Astrocyte of the cerebellum (primary cell): Measurements from ENCODE around the gene NUDT1.

ENCODE experiments used
- DNase-seq: peaks from one replicate; pipeline ENCODE4 v3.0.0-alpha.2; 2011; ENCODE audit warnings: low read depth
- H3K4me3 ChIP-seq: 2 replicates; pipeline ENCODE4 v1.5.1; 2011; ENCODE audit warnings: mild to moderate bottlenecking, low read depth, low read length, moderate library complexity
- in situ Hi-C: cut with HindIII; loops from 2 replicates; pipeline ENCODE4 v1.10.0; 2017; ENCODE audit warnings: low sequenced_read_pairs
- TF ChIP-seq, protein P1 (sequence below): IDR thresholded peaks from 2 replicates; pipeline ENCODE4 v1.5.1; 2012; ENCODE audit warnings: low read length, low read depth, moderate library complexity, mild to moderate bottlenecking; ENCODE audit errors: missing control alignments

The NUDT1 gene

GRCh38 chr7:2287745-2288144 is 45.7 kb downstream of the NUDT1 start:
- H3K4me3 ChIP-seq: no peak overlapping the region
- DNase-seq: no peak
- TF ChIP-seq, protein P1, sequence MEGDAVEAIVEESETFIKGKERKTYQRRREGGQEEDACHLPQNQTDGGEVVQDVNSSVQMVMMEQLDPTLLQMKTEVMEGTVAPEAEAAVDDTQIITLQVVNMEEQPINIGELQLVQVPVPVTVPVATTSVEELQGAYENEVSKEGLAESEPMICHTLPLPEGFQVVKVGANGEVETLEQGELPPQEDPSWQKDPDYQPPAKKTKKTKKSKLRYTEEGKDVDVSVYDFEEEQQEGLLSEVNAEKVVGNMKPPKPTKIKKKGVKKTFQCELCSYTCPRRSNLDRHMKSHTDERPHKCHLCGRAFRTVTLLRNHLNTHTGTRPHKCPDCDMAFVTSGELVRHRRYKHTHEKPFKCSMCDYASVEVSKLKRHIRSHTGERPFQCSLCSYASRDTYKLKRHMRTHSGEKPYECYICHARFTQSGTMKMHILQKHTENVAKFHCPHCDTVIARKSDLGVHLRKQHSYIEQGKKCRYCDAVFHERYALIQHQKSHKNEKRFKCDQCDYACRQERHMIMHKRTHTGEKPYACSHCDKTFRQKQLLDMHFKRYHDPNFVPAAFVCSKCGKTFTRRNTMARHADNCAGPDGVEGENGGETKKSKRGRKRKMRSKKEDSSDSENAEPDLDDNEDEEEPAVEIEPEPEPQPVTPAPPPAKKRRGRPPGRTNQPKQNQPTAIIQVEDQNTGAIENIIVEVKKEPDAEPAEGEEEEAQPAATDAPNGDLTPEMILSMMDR: no peak
- in situ Hi-C loops: no loop called here

DNA sequence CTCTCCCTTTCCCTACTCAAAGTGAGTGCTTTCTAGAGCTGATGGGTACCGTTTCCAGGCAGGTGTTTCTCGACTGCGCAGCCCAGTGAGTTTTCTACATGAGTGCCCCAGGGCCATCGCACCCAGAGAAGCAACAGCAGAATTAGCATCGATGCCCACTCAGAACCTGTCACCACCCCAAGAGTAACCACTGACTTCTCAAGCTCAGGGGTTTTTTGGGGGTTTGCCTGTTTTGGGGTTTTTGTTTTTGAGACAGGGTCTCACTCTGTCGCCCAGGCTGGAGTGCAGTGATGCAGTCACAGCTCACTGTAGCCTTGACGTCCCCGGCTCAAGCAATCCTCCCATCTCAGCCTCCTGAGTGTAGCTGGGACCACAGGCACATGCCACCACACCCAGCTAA is 46.5 kb downstream of the NUDT1 start:
- in situ Hi-C loops: no loop called here
- H3K4me3 ChIP-seq: no peak overlapping the region
- no peak for DNase-seq
- TF ChIP-seq, protein P1: no peak

DNA sequence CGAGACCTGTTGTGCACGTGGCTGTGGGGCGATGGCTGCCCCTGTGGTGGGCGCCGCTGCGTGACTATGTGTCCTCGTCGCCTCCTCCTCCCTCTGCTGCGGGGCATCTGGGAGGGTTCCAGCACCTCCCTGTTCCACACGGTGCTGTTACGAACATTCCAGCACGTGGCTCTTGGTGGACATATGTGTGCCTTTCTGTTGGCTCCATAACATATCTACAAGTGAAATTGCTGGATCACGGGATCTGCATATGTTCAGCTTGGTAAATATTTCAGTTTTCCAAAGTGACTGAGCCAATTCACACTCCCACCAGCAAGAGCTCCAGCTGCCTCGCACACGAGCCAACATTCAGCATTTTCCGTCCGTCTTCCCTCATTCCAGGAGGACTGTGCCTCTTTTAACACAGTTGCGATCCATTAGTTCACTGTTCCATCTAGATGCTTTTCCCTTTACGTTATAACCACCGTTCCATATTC is 47.1 kb downstream of the NUDT1 start:
- TF ChIP-seq, protein P1: no peak
- DNase-seq: no peak
- in situ Hi-C loops: no loop called here
- no peak overlapping the region for H3K4me3 ChIP-seq

GRCh38 chr7:2289621-2290020 is 47.6 kb downstream of the NUDT1 start:
- in situ Hi-C loops: no loop called here
- DNase-seq: no peak
- H3K4me3 ChIP-seq: no peak overlapping the region
- TF ChIP-seq, protein P1: no peak

DNA sequence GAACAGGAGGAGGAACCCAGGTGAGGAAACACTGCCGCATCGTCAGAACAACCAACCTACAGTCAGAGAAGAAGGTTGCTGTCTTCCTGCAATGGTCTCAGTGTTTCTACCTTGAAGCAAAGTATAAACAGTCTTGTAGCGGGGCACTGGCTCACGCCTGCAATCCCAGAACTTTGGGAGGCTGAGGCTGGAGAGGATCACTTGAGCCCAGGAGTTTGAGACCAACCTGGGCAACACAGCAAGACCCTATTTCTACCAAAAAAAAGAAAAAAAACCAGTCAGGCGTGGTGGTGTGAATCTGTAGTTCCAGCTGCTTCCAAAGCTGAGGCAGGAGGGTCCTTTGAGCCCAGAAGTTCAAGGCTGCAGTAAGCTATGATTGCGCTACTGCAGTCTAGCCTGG is 48.9 kb downstream of the NUDT1 start:
- no peak for DNase-seq
- H3K4me3 ChIP-seq: no peak overlapping the region
- in situ Hi-C loops: no loop called here
- TF ChIP-seq, protein P1: no peak

- TF ChIP-seq, protein P1: no peak
- in situ Hi-C loops: no loop called here
- no peak overlapping the region for H3K4me3 ChIP-seq
- DNase-seq: no peak
Observed at GRCh38 chr7:2295936-2296620, 54.1 kb downstream of the NUDT1 start.
